Measurements from ENCODE around the gene TRAPPC11. TPM values are rescaled to one million over a fixed set of nuclear protein-coding genes. Genes with fewer than 3 reads are reported as not detected.

TRAPPC11 gene
- polyA plus RNA-seq, 1 donor from 2014 or later, result 78.1 TPM

DNA sequence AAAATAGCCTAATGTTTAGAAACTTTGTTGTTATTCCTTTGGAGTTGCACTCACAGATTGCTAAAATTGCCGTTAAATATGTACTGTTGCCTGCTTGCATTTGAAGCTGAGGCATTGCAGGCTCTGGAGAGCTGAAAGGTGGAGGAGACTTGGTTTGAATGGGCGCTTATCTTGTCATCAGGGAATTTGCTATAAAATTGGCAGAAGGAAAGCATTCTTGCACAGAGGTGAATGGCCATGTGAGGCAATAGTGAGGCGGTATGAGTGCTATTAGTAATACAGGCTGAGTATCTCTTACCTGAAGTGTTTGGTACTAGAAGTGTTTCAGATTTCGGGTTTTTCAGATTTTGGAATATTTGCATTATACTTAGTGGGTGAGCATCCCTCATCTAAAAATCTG lies 41.3 kb downstream of the TRAPPC11 start:
- no peak overlapping the region for H3K27ac ChIP-seq (ENCODE audit: low read length)
- no peak overlapping the region for H3K4me3 ChIP-seq (ENCODE audit: low read length)
- H2AFZ ChIP-seq (ENCODE audit: low read depth, low read length), result no peak overlapping the region
- H3K27me3 ChIP-seq (ENCODE audit: insufficient read depth, low read depth, low read length), result no peaks in the 10 kb centered on the region
- no peaks in the 10 kb centered on the region for H3K9me3 ChIP-seq (ENCODE audit: low read length)
- peaks cover 19% of the 10 kb centered on the region for H3K36me3 ChIP-seq (ENCODE audit: insufficient read depth, low read length)
- H3F3A ChIP-seq (ENCODE audit: insufficient read depth, low read length, poor library complexity, severe bottlenecking), result no peaks in the 10 kb centered on the region
- H4K20me1 ChIP-seq (ENCODE audit: insufficient read depth), result no peaks in the 10 kb centered on the region
- H3K79me2 ChIP-seq (replicated peaks; ENCODE audit: insufficient read depth, low read length), result no peaks in the 10 kb centered on the region
- H3K9me2 ChIP-seq (ENCODE audit: insufficient read depth, low read length), result no peaks in the 10 kb centered on the region
- TF ChIP-seq POLR2AphosphoS5 (IDR thresholded peaks at IDR 0.05), result no peak
- TF ChIP-seq EP300 (conservative IDR thresholded peaks at IDR 0.05; ENCODE audit: poor library complexity, severe bottlenecking), result no peak
- TF ChIP-seq MXI1 (conservative IDR thresholded peaks at IDR 0.05; ENCODE audit: poor library complexity, severe bottlenecking), result no peak
- no peak for TF ChIP-seq SMC3 (conservative IDR thresholded peaks at IDR 0.05; ENCODE audit: poor library complexity)
- TF ChIP-seq EZH2 (IDR thresholded peaks at IDR 0.05; ENCODE audit: borderline replicate concordance, insufficient read depth, low read length, poor library complexity, severe bottlenecking), result no peak
- TF ChIP-seq, protein P1, sequence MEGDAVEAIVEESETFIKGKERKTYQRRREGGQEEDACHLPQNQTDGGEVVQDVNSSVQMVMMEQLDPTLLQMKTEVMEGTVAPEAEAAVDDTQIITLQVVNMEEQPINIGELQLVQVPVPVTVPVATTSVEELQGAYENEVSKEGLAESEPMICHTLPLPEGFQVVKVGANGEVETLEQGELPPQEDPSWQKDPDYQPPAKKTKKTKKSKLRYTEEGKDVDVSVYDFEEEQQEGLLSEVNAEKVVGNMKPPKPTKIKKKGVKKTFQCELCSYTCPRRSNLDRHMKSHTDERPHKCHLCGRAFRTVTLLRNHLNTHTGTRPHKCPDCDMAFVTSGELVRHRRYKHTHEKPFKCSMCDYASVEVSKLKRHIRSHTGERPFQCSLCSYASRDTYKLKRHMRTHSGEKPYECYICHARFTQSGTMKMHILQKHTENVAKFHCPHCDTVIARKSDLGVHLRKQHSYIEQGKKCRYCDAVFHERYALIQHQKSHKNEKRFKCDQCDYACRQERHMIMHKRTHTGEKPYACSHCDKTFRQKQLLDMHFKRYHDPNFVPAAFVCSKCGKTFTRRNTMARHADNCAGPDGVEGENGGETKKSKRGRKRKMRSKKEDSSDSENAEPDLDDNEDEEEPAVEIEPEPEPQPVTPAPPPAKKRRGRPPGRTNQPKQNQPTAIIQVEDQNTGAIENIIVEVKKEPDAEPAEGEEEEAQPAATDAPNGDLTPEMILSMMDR (IDR thresholded peaks at IDR 0.05; ENCODE audit: poor library complexity, severe bottlenecking), result no peak
- TF ChIP-seq, protein P2, sequence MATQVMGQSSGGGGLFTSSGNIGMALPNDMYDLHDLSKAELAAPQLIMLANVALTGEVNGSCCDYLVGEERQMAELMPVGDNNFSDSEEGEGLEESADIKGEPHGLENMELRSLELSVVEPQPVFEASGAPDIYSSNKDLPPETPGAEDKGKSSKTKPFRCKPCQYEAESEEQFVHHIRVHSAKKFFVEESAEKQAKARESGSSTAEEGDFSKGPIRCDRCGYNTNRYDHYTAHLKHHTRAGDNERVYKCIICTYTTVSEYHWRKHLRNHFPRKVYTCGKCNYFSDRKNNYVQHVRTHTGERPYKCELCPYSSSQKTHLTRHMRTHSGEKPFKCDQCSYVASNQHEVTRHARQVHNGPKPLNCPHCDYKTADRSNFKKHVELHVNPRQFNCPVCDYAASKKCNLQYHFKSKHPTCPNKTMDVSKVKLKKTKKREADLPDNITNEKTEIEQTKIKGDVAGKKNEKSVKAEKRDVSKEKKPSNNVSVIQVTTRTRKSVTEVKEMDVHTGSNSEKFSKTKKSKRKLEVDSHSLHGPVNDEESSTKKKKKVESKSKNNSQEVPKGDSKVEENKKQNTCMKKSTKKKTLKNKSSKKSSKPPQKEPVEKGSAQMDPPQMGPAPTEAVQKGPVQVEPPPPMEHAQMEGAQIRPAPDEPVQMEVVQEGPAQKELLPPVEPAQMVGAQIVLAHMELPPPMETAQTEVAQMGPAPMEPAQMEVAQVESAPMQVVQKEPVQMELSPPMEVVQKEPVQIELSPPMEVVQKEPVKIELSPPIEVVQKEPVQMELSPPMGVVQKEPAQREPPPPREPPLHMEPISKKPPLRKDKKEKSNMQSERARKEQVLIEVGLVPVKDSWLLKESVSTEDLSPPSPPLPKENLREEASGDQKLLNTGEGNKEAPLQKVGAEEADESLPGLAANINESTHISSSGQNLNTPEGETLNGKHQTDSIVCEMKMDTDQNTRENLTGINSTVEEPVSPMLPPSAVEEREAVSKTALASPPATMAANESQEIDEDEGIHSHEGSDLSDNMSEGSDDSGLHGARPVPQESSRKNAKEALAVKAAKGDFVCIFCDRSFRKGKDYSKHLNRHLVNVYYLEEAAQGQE (IDR thresholded peaks at IDR 0.05; ENCODE audit: borderline replicate concordance), result no peak
- TF ChIP-seq TAF1 (IDR thresholded peaks at IDR 0.05; ENCODE audit: low read depth), result no peak
- TF ChIP-seq RAD21 (conservative IDR thresholded peaks at IDR 0.05), result no peak
- H3K4me2 ChIP-seq (ENCODE audit: low read length), result no peak overlapping the region
- no peak overlapping the region for H3K9ac ChIP-seq (ENCODE audit: low read length)

DNA sequence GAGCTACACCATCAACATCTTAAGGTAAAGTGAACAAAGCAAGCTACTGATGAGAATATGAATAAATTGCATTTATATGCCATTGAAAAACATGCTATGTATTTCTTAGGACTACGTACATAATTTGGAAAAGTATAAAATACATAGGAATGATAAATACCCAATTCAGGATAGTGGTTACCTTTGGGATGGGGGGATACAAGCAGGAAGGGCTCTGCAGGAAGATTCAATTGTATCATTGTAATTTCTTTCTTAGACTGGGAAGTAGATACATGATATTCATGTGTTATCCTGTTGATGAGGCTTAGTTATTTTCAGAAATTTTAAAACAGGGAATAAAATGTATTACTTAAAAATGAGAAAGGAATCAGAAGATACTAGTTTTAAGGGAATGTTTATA lies 43.4 kb downstream of the TRAPPC11 start:
- Histone ChIP-seq H3K4me2 (ENCODE audit: low read length) (no peak overlapping the region), H3K79me2 (replicated peaks; ENCODE audit: insufficient read depth, low read length) (no peaks in the 10 kb centered on the region), H3K9me3 (ENCODE audit: low read length) (no peaks in the 10 kb centered on the region), H3K27me3 (ENCODE audit: insufficient read depth, low read depth, low read length) (no peaks in the 10 kb centered on the region), H3K27ac (ENCODE audit: low read length) (no peak overlapping the region), H2AFZ (ENCODE audit: low read depth, low read length) (no peak overlapping the region), H3K9me2 (ENCODE audit: insufficient read depth, low read length) (no peaks in the 10 kb centered on the region), H3K4me3 (ENCODE audit: low read length) (no peak overlapping the region), H4K20me1 (ENCODE audit: insufficient read depth) (no peaks in the 10 kb centered on the region), H3K36me3 (ENCODE audit: insufficient read depth, low read length) (peaks cover 19% of the 10 kb centered on the region), H3K9ac (ENCODE audit: low read length) (no peak overlapping the region), H3F3A (ENCODE audit: insufficient read depth, low read length, poor library complexity, severe bottlenecking) (no peaks in the 10 kb centered on the region)
- TF ChIP-seq MXI1 (conservative IDR thresholded peaks at IDR 0.05; ENCODE audit: poor library complexity, severe bottlenecking) (no peak), RAD21 (conservative IDR thresholded peaks at IDR 0.05) (no peak), SMC3 (conservative IDR thresholded peaks at IDR 0.05; ENCODE audit: poor library complexity) (no peak), POLR2AphosphoS5 (IDR thresholded peaks at IDR 0.05) (no peak)

DNA sequence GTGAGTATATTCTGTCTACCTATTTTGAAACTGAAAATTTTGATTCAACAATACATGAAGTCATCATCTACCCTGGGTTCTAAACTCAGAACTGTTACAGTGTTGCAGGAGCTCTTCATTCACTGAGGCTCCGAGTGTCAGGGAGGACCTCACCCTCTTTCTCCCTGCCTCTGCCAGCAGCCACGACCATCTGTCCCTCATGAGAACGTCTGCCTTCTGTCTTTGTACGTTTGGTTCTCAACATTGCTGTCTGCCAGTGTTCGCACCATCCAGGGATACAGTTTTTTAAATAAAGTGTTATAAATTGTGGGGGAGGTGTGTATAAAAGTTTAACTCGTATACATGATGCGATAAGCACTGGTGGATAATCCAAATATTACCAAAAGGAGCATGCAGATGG lies 55.5 kb downstream of the TRAPPC11 start:
- Histone ChIP-seq H3K9me2 (ENCODE audit: insufficient read depth, low read length) (no peaks in the 10 kb centered on the region), H3K36me3 (ENCODE audit: insufficient read depth, low read length) (no peaks in the 10 kb centered on the region), H3K9ac (ENCODE audit: low read length) (no peak overlapping the region), H3K9me3 (ENCODE audit: low read length) (no peaks in the 10 kb centered on the region), H3F3A (ENCODE audit: insufficient read depth, low read length, poor library complexity, severe bottlenecking) (no peaks in the 10 kb centered on the region), H3K79me2 (replicated peaks; ENCODE audit: insufficient read depth, low read length) (no peaks in the 10 kb centered on the region), H3K27me3 (ENCODE audit: insufficient read depth, low read depth, low read length) (no peaks in the 10 kb centered on the region), H3K4me3 (ENCODE audit: low read length) (no peak overlapping the region), H2AFZ (ENCODE audit: low read depth, low read length) (no peak overlapping the region), H3K27ac (ENCODE audit: low read length) (no peak overlapping the region), H3K4me2 (ENCODE audit: low read length) (no peak overlapping the region), H4K20me1 (ENCODE audit: insufficient read depth) (no peaks in the 10 kb centered on the region)
- TF ChIP-seq POLR2AphosphoS5 (IDR thresholded peaks at IDR 0.05) (no peak), RAD21 (conservative IDR thresholded peaks at IDR 0.05) (no peak), EZH2 (IDR thresholded peaks at IDR 0.05; ENCODE audit: borderline replicate concordance, insufficient read depth, low read length, poor library complexity, severe bottlenecking) (no peak), EP300 (conservative IDR thresholded peaks at IDR 0.05; ENCODE audit: poor library complexity, severe bottlenecking) (no peak), MXI1 (conservative IDR thresholded peaks at IDR 0.05; ENCODE audit: poor library complexity, severe bottlenecking) (no peak), TAF1 (IDR thresholded peaks at IDR 0.05; ENCODE audit: low read depth) (no peak), SMC3 (conservative IDR thresholded peaks at IDR 0.05; ENCODE audit: poor library complexity) (no peak)
- TF ChIP-seq, protein P1 (IDR thresholded peaks at IDR 0.05; ENCODE audit: poor library complexity, severe bottlenecking), result no peak
